IMR-90 (cell line): ENCODE results near the gene LAMB2. TPM values are rescaled to one million over a fixed set of nuclear protein-coding genes. Genes with fewer than 3 reads are reported as not detected.

ENCODE experiments used
- ATAC-seq: fragments of 200-7000 bp; cut with Tn5 transposase; 2 replicates; pipeline ENCODE4 v1.9.1; 2020; ENCODE audit warnings: low read depth, mild to moderate bottlenecking, moderate library complexity
- BruUV-seq: library from RNA; stranded (reverse); fragments of 400-500 nt; replicated peaks from 2 replicates; lab custom pipeline; 2021; lab: Mats Ljungman, UMichigan
- CTCF ChIA-PET: fragments of 300-600 bp; formaldehyde crosslinking; extraction: SDS; loops from one replicate; lab custom pipeline; 2021; ENCODE audit warnings: antibody characterized with exemption; lab: Yijun Ruan, JAX
- POLR2A ChIA-PET: fragments of 300-600 bp; sonication (Branson Sonifier 250); formaldehyde crosslinking; loops from one replicate; lab custom pipeline; 2022; ENCODE audit warnings: antibody characterized with exemption; ENCODE audit not compliant: unreplicated experiment; lab: Charles Lee
- DNase-seq: peaks from one replicate; pipeline ENCODE4 v3.0.0; 2013
- H2AFZ ChIP-seq: replicated peaks from 2 replicates; pipeline ENCODE3; 2013; ENCODE audit warnings: low read length, mild to moderate bottlenecking; ENCODE audit not compliant: poor library complexity
- H2AK5ac ChIP-seq: 2 replicates; pipeline ENCODE4 v1.6.1; 2013; ENCODE audit warnings: low read depth, low read length, inconsistent platforms
- H2AK9ac ChIP-seq: replicated peaks from 2 replicates; pipeline ENCODE3; 2013; ENCODE audit warnings: mild to moderate bottlenecking, low read depth, low read length, moderate library complexity; ENCODE audit not compliant: poor library complexity
- H2BK120ac ChIP-seq: 2 replicates; pipeline ENCODE4 v1.6.1; 2013; ENCODE audit warnings: low read depth, low read length, inconsistent platforms
- H2BK15ac ChIP-seq: 3 replicates; pipeline ENCODE4 v1.6.1; 2013; ENCODE audit warnings: low read depth, low read length, inconsistent platforms
- H2BK20ac ChIP-seq: 2 replicates; pipeline ENCODE4 v1.6.1; 2013; ENCODE audit warnings: low read depth, mild to moderate bottlenecking, inconsistent platforms, low read length, moderate library complexity
- H2BK5ac ChIP-seq: 2 replicates; pipeline ENCODE4 v1.6.1; 2013; ENCODE audit warnings: mild to moderate bottlenecking, low read depth, low read length, inconsistent platforms; ENCODE audit not compliant: poor library complexity, severe bottlenecking
- H3K14ac ChIP-seq: replicated peaks from 2 replicates; pipeline ENCODE4 v1.6.1; 2013; ENCODE audit warnings: low read depth, low read length, inconsistent platforms
- H3K18ac ChIP-seq: 2 replicates; pipeline ENCODE4 v1.6.1; 2013; ENCODE audit warnings: low read depth, low read length, control low read depth
- H3K23ac ChIP-seq: 2 replicates; pipeline ENCODE4 v1.6.1; 2013; ENCODE audit warnings: low read depth, low read length, inconsistent platforms
- H3K27ac ChIP-seq: 2 replicates; pipeline ENCODE4 v1.5.1; 2013; ENCODE audit warnings: mild to moderate bottlenecking, control low read depth, low read length; ENCODE audit not compliant: insufficient read depth
- H3K27me3 ChIP-seq: 2 replicates; pipeline ENCODE4 v1.6.1; 2013; ENCODE audit warnings: low read length; ENCODE audit not compliant: control insufficient read depth, insufficient read depth
- H3K36me3 ChIP-seq: 2 replicates; pipeline ENCODE4 v1.6.1; 2013; ENCODE audit warnings: low read length, mixed read lengths; ENCODE audit not compliant: control insufficient read depth, insufficient read depth
- H3K4ac ChIP-seq: 2 replicates; pipeline ENCODE4 v1.6.1; 2013; ENCODE audit warnings: low read depth, low read length, inconsistent platforms
- H3K4me1 ChIP-seq: 2 replicates; pipeline ENCODE4 v1.6.1; 2013; ENCODE audit warnings: low read length, mixed read lengths; ENCODE audit not compliant: control insufficient read depth, insufficient read depth
- H3K4me2 ChIP-seq: 2 replicates; pipeline ENCODE4 v1.6.1; 2013; ENCODE audit warnings: low read depth, mild to moderate bottlenecking, control low read depth, low read length, moderate library complexity
- H3K4me3 ChIP-seq: 2 replicates; pipeline ENCODE4 v1.5.1; 2013; ENCODE audit warnings: low read depth, mild to moderate bottlenecking, control low read depth, low read length, moderate library complexity; ENCODE audit not compliant: insufficient read depth
- H3K56ac ChIP-seq: 2 replicates; pipeline ENCODE4 v1.6.1; 2013; ENCODE audit warnings: low read length, inconsistent platforms; ENCODE audit not compliant: insufficient read depth; ENCODE audit errors: extremely low read depth
- H3K79me1 ChIP-seq, 2 experiments: 2 replicates each; pipeline ENCODE4 v1.6.1; 2013; ENCODE audit warnings: low read length in 2 of 2, inconsistent platforms in 1 of 2, low read depth in 1 of 2
- H3K9ac ChIP-seq: 2 replicates; pipeline ENCODE4 v1.6.1; 2013; ENCODE audit warnings: low read depth, low read length, control low read depth
- H3K9me1 ChIP-seq: 2 replicates; pipeline ENCODE4 v1.6.1; 2013; ENCODE audit warnings: low read length, inconsistent platforms; ENCODE audit not compliant: insufficient read depth
- H3K9me3 ChIP-seq: 2 replicates; pipeline ENCODE4 v1.6.1; 2013; ENCODE audit warnings: low read length; ENCODE audit not compliant: control insufficient read depth, insufficient read depth
- H4K20me1 ChIP-seq: 2 replicates; pipeline ENCODE4 v1.6.1; 2013; ENCODE audit warnings: low read length, inconsistent platforms; ENCODE audit not compliant: insufficient read depth
- H4K5ac ChIP-seq: 2 replicates; pipeline ENCODE4 v1.6.1; 2013; ENCODE audit warnings: mild to moderate bottlenecking, low read depth, low read length, control low read depth
- H4K8ac ChIP-seq, 2 experiments: 2 replicates each; pipeline ENCODE4 v1.6.1; 2013; ENCODE audit warnings: low read depth in 2 of 2, low read length in 2 of 2, control low read depth in 1 of 2, inconsistent platforms in 1 of 2
- H4K91ac ChIP-seq: 2 replicates; pipeline ENCODE4 v1.6.1; 2013; ENCODE audit warnings: low read depth, low read length, inconsistent platforms; ENCODE audit not compliant: insufficient read depth
- BHLHE40 ChIP-seq: fragments of 150-350 bp; IDR thresholded peaks from 2 replicates; pipeline ENCODE4 v1.6.1; 2016; ENCODE audit warnings: mild to moderate bottlenecking, low read depth, low read length
- CEBPB ChIP-seq: IDR thresholded peaks from 2 replicates; pipeline ENCODE4 v1.6.1; 2012; ENCODE audit warnings: low read depth, low read length, improper control_type of control experiment
- CHD1 ChIP-seq: IDR thresholded peaks from 2 replicates; pipeline ENCODE4 v1.6.1; 2012; ENCODE audit warnings: low read depth, low read length, improper control_type of control experiment
- CTCF ChIP-seq: conservative IDR thresholded peaks from 2 replicates; pipeline ENCODE4 v1.5.1; 2012; ENCODE audit warnings: mild to moderate bottlenecking, low read depth, low read length, improper control_type of control experiment
- FOS ChIP-seq: fragments of 150-350 bp; IDR thresholded peaks from 2 replicates; pipeline ENCODE4 v1.6.1; 2016; ENCODE audit warnings: low read depth, low read length
- MAFK ChIP-seq: IDR thresholded peaks from 2 replicates; pipeline ENCODE4 v1.6.1; 2012; ENCODE audit warnings: low read depth, low read length, improper control_type of control experiment
- MAZ ChIP-seq: IDR thresholded peaks from 2 replicates; pipeline ENCODE4 v1.6.1; 2012; ENCODE audit warnings: low read depth, mild to moderate bottlenecking, low read length, improper control_type of control experiment, moderate library complexity, borderline replicate concordance
- MXI1 ChIP-seq: IDR thresholded peaks from 2 replicates; pipeline ENCODE4 v1.6.1; 2012; ENCODE audit warnings: low read depth, mild to moderate bottlenecking, low read length, moderate library complexity, borderline replicate concordance
- NFE2L2 ChIP-seq: fragments of 150-350 bp; IDR thresholded peaks from 2 replicates; pipeline ENCODE4 v1.6.1; 2016; ENCODE audit warnings: low read depth, mild to moderate bottlenecking, low read length
- POLR2A ChIP-seq: IDR thresholded peaks from 2 replicates; pipeline ENCODE4 v1.6.1; 2012; ENCODE audit warnings: mild to moderate bottlenecking, low read depth, low read length
- RAD21 ChIP-seq: IDR thresholded peaks from 2 replicates; pipeline ENCODE4 v1.6.1; 2012; ENCODE audit warnings: low read length, improper control_type of control experiment
- RCOR1 ChIP-seq: IDR thresholded peaks from 2 replicates; pipeline ENCODE4 v1.6.1; 2012; ENCODE audit warnings: mild to moderate bottlenecking, low read length, improper control_type of control experiment; ENCODE audit not compliant: insufficient replicate concordance
- RFX5 ChIP-seq: IDR thresholded peaks from 2 replicates; pipeline ENCODE4 v1.8.0; 2012; ENCODE audit warnings: low read depth, mild to moderate bottlenecking, low read length, moderate library complexity
- SMC3 ChIP-seq: fragments of 150-350 bp; IDR thresholded peaks from 2 replicates; pipeline ENCODE4 v1.6.1; 2016; ENCODE audit warnings: low read depth, mild to moderate bottlenecking, antibody characterized with exemption, low read length, moderate library complexity
- WGBS, 2 experiments: methylation state at CpG; one replicate each; pipeline versions ENCODE4 v1.1.5 to v1.1.7; 2013; ENCODE audit warnings: missing lambda C conversion rate in 2 of 2; ENCODE audit not compliant: insufficient read length in 1 of 2; ENCODE audit errors: extremely low coverage in 2 of 2; 5-methylcytosine and 5-hydroxymethylcytosine counted together
- dilution Hi-C: fragments of 300-500 bp; cut with HindIII; formaldehyde crosslinking; loops from one replicate; pipeline ENCODE4 v1.14.3; 2018; ENCODE audit warnings: low sequenced_read_pairs; ENCODE audit not compliant: unreplicated experiment
- in situ Hi-C: fragments of 300-500 bp; cut with MboI; formaldehyde crosslinking; loops from 3 replicates; pipeline ENCODE4 v1.14.3; 2019; ENCODE audit warnings: low sequenced_read_pairs, inconsistent platforms, mixed read lengths
- intact Hi-C: fragments of 100-400 bp; cut with micrococcal nuclease; formaldehyde crosslinking; loops from 2 replicates; pipeline ENCODE4 v1.10.0; 2022
- polyA plus RNA-seq, 3 experiments: library from polyadenylated mRNA; depleted of rRNA; stranded (reverse); fragments of >200 nt; gene quantifications; 2 replicates each; pipeline ENCODE4 v1.2.3, GENCODE V29; 2012; ENCODE audit warnings: low replicate concordance in 1 of 3
- total RNA-seq: library from RNA; depleted of rRNA; stranded (reverse); fragments of >200 nt; gene quantifications from 2 replicates; pipeline ENCODE4 v1.2.3, GENCODE V29; 2012
- TF ChIP-seq, protein P1 (sequence below): fragments of 150-350 bp; IDR thresholded peaks from 2 replicates; pipeline ENCODE4 v1.6.1; 2016; ENCODE audit warnings: low read depth, mild to moderate bottlenecking, low read length, moderate library complexity, borderline replicate concordance
- TF ChIP-seq, protein P2 (sequence below): fragments of 150-350 bp; IDR thresholded peaks from 2 replicates; pipeline ENCODE4 v1.6.1; 2017; ENCODE audit warnings: mild to moderate bottlenecking, antibody characterized with exemption, low read length, low read depth

The LAMB2 gene
- total and polyA plus RNA-seq, 2 of the 4 experiments (the other 2 are of a cell fraction) = 213 to 570 TPM

GRCh38 chr3:49174397-49174985, 41.6 kb upstream of the LAMB2 start:
- H2BK120ac ChIP-seq = no peak overlapping the region
- intact Hi-C loops = loop anchor here (5.0 kb wide), 1 partner anchor 123 kb away; no protein-coding TSS in a partner anchor
- dilution Hi-C loops = no loop called here
- no peak overlapping the region for H3K14ac ChIP-seq
- TF ChIP-seq MAFK (no peak), CTCF (no peak), CEBPB (no peak), SMC3 (no peak), RFX5 (no peak), MXI1 (no peak), RAD21 (no peak), RCOR1 (no peak), POLR2A (no peak), NFE2L2 (no peak), MAZ (no peak), BHLHE40 (no peak), FOS (no peak), CHD1 (no peak)
- TF ChIP-seq, protein P1, sequence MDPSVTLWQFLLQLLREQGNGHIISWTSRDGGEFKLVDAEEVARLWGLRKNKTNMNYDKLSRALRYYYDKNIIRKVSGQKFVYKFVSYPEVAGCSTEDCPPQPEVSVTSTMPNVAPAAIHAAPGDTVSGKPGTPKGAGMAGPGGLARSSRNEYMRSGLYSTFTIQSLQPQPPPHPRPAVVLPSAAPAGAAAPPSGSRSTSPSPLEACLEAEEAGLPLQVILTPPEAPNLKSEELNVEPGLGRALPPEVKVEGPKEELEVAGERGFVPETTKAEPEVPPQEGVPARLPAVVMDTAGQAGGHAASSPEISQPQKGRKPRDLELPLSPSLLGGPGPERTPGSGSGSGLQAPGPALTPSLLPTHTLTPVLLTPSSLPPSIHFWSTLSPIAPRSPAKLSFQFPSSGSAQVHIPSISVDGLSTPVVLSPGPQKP = no peak
- TF ChIP-seq, protein P2, sequence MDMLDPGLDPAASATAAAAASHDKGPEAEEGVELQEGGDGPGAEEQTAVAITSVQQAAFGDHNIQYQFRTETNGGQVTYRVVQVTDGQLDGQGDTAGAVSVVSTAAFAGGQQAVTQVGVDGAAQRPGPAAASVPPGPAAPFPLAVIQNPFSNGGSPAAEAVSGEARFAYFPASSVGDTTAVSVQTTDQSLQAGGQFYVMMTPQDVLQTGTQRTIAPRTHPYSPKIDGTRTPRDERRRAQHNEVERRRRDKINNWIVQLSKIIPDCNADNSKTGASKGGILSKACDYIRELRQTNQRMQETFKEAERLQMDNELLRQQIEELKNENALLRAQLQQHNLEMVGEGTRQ = no peak
- no peak overlapping the region for H3K4me2 ChIP-seq
- no peak overlapping the region for H3K4me3 ChIP-seq
- H3K79me1 ChIP-seq = peaks cover 12 to 41% of the 10 kb centered on the region in 2 experiments; a peak in 3 of 4 replicates
- H2BK5ac ChIP-seq = no peak overlapping the region
- WGBS, 2 experiments = 100% methylated on average over 2 of the region's 9 CpGs; no CpG with 5 or more reads in 1 of the 2 experiments
- no peaks in the 10 kb centered on the region for H3K27me3 ChIP-seq
- BruUV-seq = no TSS peak
- no peak for DNase-seq
- no peak overlapping the region for H3K56ac ChIP-seq
- no peak overlapping the region for H2BK20ac ChIP-seq
- no peak overlapping the region for H4K91ac ChIP-seq
- H3K36me3 ChIP-seq = peaks cover 17% of the 10 kb centered on the region; the same call in 1 of the 2 replicates
- no peak overlapping the region for H4K8ac ChIP-seq
- in situ Hi-C loops = loop anchor here (25.0 kb wide), 1 partner anchor 263 kb away; the partner anchor contains the start of gene NICN1
- no peak overlapping the region for H2AFZ ChIP-seq
- no peak overlapping the region for H3K18ac ChIP-seq
- ChIA-PET POLR2A (no interaction called here), CTCF (no interaction called here)
- H4K20me1 ChIP-seq = no peaks in the 10 kb centered on the region
- no peak overlapping the region for H3K9ac ChIP-seq
- H2AK9ac ChIP-seq = no peak overlapping the region
- H3K9me3 ChIP-seq = no peaks in the 10 kb centered on the region
- no peak overlapping the region for H2AK5ac ChIP-seq
- no peak overlapping the region for H3K23ac ChIP-seq
- no peak overlapping the region for H4K5ac ChIP-seq
- H3K4me1 ChIP-seq = peaks cover 23% of the 10 kb centered on the region
- H3K27ac ChIP-seq = no peak overlapping the region
- peaks cover 24% of the 10 kb centered on the region for H3K9me1 ChIP-seq
- no peak for ATAC-seq
- H2BK15ac ChIP-seq = no peak overlapping the region
- no peak overlapping the region for H3K4ac ChIP-seq
